Spinal cord (tissue), 10 donors: ENCODE data around the gene SAMD15. TPM values are rescaled to one million over a fixed set of nuclear protein-coding genes. Genes with fewer than 3 reads are reported as not detected.

Source experiments
- DNase-seq, 6 donors: peaks; one replicate each; pipeline versions ENCODE4 v3.0.0 to v3.0.0-alpha.2; 2013 to 2015; ENCODE audit warnings: low spot score in 6 of 6, low read depth in 4 of 6
- H3K27ac ChIP-seq: one replicate; pipeline ENCODE4 v1.5.1; 2013; ENCODE audit warnings: low read depth, low read length, control low read depth
- H3K27me3 ChIP-seq: one replicate; pipeline ENCODE4 v1.6.1; 2013; ENCODE audit warnings: low read length; ENCODE audit not compliant: control insufficient read depth, insufficient read depth
- H3K36me3 ChIP-seq: one replicate; pipeline ENCODE4 v1.6.1; 2013; ENCODE audit warnings: low read length; ENCODE audit not compliant: control insufficient read depth, insufficient read depth
- H3K4me1 ChIP-seq: one replicate; pipeline ENCODE4 v1.6.1; 2013; ENCODE audit warnings: low read length; ENCODE audit not compliant: control insufficient read depth, insufficient read depth
- H3K4me3 ChIP-seq: one replicate; pipeline ENCODE4 v1.5.1; 2013; ENCODE audit warnings: low read depth, low read length, control low read depth
- H3K9me3 ChIP-seq: one replicate; pipeline ENCODE4 v1.6.1; 2013; ENCODE audit warnings: low read length; ENCODE audit not compliant: control insufficient read depth, insufficient read depth
- WGBS: methylation state at CpG from one replicate; pipeline ENCODE4 v1.1.5; 2013; ENCODE audit warnings: missing lambda C conversion rate; ENCODE audit not compliant: insufficient coverage; 5-methylcytosine and 5-hydroxymethylcytosine counted together
- polyA plus RNA-seq, 2 donors: library from polyadenylated mRNA; unstranded; fragments of 120-200 nt; gene quantifications; one replicate each; pipeline ENCODE4 v1.2.1, GENCODE V29; 2013; ENCODE audit not compliant: insufficient read length in 2 of 2
- total RNA-seq, 2 donors: library from RNA; depleted of rRNA in 1 of 2; stranded (reverse); fragments of 120-200 nt in 1 of 2; fragments of >200 nt in 1 of 2; gene quantifications; one replicate each; pipeline versions ENCODE4 v1.2.3 to v1.2.4, GENCODE V29; 2013 to 2014
- donor health status: healthy.

The SAMD15 gene
- total and polyA plus RNA-seq, 4 donors: 4.2 to 10.3 (median 6.2) TPM

DNA sequence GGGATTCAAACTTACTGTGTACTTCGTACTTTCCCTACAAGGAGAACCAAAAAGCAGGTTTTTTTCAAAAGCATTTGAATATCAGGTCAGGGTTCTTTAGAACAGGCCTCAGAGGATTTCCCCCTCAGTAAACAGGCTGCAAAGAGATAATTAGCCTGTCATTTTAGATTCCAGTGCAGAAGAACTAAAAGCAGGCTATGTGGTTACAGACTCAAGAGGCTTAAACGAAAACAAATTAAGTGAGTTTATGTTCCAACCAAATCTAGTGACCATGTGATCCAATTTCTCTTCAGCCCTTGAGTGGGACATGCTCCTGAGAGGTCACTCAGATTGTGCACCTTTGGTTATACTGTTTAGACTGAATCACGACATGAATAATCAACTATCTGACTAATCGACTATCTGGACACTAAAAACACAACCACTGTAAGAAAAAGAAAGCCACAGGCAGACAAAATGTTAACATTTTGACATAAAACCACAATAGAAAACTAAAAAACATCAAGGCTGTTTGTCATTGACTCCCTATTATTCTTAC lies 4.8 kb upstream of the SAMD15 start:
- 48% methylated on average over 4 of the region's 4 CpGs for WGBS
- DNase-seq: peak in 2 of 6 donors; percentile 8 to 17
- H3K4me3 ChIP-seq: no peak overlapping the region

DNA sequence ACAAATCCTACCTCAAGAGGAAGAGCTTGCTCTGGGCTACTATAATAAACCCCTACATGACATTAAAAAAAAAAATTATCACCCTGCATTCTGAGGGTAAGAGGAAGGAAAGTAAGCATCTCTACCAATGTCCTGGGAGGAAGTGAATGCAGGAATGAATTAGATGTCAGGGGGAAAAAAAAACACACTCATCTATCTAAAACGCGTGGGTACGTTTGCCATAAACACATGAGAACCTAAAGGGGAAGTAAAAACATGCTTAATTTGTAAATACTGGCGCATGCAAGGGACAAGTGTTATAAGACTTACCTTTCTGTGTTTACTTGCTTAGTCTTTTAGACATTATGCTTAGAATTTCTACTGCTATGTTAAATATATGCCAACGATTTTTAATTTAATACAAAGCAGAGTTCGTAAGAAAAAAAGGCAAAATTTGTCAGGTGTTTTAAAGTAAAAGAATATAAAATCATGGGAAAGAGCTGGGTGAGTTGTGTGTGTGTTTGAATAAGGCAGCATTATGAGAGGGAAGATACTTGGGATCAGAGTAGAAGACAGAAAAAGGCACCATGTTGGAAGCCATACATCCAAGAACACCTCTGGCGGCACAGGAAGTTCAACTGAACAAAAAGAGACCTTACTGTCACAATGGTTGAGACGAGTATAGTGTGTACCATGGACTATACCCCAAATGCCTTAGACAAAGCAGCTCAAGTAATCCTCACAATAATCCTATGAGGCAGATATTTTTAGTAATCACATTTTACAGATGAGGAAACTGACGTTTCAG lies 1.8 kb upstream of the SAMD15 start:
- Histone ChIP-seq H3K27me3 (no peaks in the 10 kb centered on the region), H3K36me3 (no peaks in the 10 kb centered on the region), H3K4me3 (peak overlapping the region; percentile 97), H3K9me3 (no peaks in the 10 kb centered on the region), H3K4me1 (peaks cover 9% of the 10 kb centered on the region), H3K27ac (no peak overlapping the region)
- WGBS: no CpG with 5 or more reads among the region's 9 CpGs
- DNase-seq: peak in 2 of 6 donors; percentile 5 to 54

More for the DNA sequence above, 4.8 kb upstream of the SAMD15 start:
- Histone ChIP-seq H3K4me1 (peaks cover 5% of the 10 kb centered on the region), H3K9me3 (no peaks in the 10 kb centered on the region), H3K27ac (no peak overlapping the region), H3K36me3 (no peaks in the 10 kb centered on the region), H3K27me3 (no peaks in the 10 kb centered on the region)

DNA sequence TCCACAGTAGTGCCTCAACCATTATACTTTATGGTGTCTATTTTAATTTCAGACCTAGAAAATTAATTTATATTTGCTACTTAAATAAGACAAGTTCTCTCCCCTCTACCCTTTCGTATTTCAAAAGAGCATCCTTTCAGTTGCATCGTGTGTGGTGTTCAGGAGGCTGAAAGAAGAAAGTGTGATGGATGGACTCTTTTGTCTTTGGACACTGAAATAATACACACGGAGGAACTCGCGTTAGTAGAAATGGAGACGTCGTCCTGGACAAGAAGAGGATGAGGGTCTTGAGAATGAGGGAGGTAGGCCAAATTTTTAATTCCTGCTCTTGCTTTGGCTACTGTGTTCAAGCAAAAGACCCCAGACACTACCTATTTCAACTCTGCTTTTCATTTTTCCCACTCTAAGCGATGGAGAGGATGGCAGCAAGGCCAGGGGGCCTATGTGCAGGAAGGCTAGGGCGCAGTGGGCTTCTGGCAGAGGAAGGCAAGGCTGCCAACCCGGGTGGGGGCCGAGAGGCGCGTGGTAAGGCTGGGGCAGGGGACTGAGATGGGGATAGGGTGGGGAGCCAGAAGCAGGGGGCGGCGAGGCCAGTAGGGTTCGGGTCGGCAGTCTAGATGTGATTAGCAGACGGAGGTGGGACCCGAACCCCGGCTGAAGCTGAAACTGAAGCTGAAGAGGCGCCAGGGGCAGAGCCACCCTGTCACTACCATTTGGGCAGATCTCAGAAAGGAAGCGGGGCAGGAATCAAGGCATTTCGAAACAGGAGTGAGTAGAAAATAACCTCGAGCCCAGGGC lies 1.0 kb upstream of the SAMD15 start:
- Histone ChIP-seq H3K9me3 (no peaks in the 10 kb centered on the region), H3K4me1 (peaks cover 9% of the 10 kb centered on the region), H3K27me3 (no peaks in the 10 kb centered on the region), H3K27ac (peak overlapping the region; percentile 93), H3K36me3 (no peaks in the 10 kb centered on the region), H3K4me3 (peak overlapping the region; percentile 97)
- peak in 4 of 6 donors; percentile 7 to 72 (median 41) for DNase-seq
- 2% methylated on average over 18 of the region's 24 CpGs for whole genome bisulfite sequencing

DNA sequence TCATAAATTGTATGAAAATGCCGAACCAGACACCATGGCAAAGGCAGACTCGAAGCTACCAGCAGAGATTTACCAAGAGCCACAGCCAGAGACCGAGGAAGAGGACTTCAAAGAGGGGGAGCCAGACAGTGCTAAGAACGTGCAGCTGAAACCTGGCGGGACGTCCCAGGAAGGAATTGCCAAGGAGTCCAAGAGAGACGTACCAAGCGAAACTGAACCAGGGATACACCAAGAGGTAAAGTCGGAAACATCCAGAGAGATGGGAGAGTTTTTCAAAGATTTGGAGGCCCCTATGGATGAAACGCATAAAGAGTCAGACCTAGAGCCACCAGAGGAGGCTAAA lies 294 bp downstream of the SAMD15 start:
- DNase-seq: peak in 1 of 6 donors; percentile 17
- 13% methylated on average over 10 of the region's 10 CpGs for WGBS
- Histone ChIP-seq H3K4me3 (peak overlapping the region; percentile 97), H3K36me3 (no peaks in the 10 kb centered on the region), H3K4me1 (peaks cover 9% of the 10 kb centered on the region), H3K27me3 (no peaks in the 10 kb centered on the region), H3K9me3 (no peaks in the 10 kb centered on the region), H3K27ac (no peak overlapping the region)

DNA sequence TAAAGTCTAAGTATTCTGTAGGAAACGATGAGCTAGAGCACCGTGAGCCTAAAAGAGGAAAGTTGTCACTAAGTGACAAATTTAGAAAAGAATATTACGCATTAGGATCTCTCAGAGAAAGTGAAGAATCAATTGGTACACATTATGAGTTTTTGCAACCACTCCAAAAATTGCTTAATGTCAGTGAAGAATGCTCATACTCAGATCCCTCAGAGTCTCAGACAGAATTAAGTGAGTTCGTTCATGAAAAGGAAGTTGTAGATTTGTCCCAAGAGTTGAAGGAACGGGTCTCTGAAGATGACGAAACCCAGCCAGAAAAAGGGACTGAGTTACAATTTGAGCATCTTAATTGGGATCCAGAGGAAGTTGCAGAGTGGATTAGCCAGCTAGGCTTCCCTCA lies 1.5 kb downstream of the SAMD15 start:
- DNase-seq: no peak

DNA sequence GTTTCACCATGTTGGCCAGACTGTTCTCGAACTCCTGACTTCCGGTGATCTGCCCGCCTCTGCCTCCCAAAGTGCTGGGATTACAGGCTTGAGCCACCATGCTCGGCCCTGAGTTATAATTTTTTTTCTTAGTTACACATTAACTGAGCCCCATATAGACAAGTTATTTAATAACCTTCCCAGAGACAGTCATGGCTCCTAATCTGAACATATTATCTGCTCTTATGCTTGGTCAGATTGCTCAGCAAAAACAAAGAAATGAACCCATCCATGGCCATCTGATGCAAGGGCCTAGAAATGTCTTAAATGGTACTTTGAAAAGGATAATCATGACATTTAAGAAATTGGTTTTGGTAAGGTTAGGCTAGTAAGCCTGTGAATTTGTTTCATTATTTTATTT lies 13.0 kb downstream of the SAMD15 start:
- Histone ChIP-seq H3K36me3 (no peaks in the 10 kb centered on the region), H3K9me3 (no peaks in the 10 kb centered on the region), H3K4me1 (no peaks in the 10 kb centered on the region), H3K4me3 (no peak overlapping the region), H3K27ac (no peak overlapping the region), H3K27me3 (no peaks in the 10 kb centered on the region)
- no peak for DNase-seq
- 91% methylated on average over 4 of the region's 4 CpGs for WGBS

More for the DNA sequence above, 1.5 kb downstream of the SAMD15 start:
- peaks cover 9% of the 10 kb centered on the region for H3K4me1 ChIP-seq
- H3K9me3 ChIP-seq: no peaks in the 10 kb centered on the region
- no peaks in the 10 kb centered on the region for H3K27me3 ChIP-seq
- no peak overlapping the region for H3K27ac ChIP-seq
- 100% methylated on average over 4 of the region's 6 CpGs for WGBS
- H3K4me3 ChIP-seq: no peak overlapping the region
- no peaks in the 10 kb centered on the region for H3K36me3 ChIP-seq

DNA sequence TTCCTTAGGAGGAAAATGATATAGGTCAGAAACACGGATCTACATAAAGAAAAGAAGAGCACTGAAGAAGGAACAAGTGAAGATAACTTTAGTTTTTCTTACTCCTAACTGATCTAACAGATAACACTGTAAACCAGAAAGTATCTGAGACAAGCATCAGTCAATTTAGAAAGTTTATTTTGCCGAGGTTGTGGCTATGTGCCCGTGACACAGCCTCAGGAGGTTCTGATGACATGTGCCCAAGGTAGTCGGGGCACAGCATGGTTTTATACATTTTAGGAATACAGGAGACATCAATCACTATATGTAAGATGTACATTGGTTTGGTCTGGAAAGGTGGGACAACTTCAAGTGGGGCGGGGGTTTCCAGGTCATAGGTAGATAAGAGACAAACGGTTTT lies 23.0 kb downstream of the SAMD15 start:
- Histone ChIP-seq H3K27ac (no peak overlapping the region), H3K4me1 (no peaks in the 10 kb centered on the region), H3K9me3 (no peaks in the 10 kb centered on the region), H3K27me3 (no peaks in the 10 kb centered on the region), H3K36me3 (no peaks in the 10 kb centered on the region), H3K4me3 (no peak overlapping the region)
- no CpG with 5 or more reads among the region's 6 CpGs for WGBS
- no peak for DNase-seq

DNA sequence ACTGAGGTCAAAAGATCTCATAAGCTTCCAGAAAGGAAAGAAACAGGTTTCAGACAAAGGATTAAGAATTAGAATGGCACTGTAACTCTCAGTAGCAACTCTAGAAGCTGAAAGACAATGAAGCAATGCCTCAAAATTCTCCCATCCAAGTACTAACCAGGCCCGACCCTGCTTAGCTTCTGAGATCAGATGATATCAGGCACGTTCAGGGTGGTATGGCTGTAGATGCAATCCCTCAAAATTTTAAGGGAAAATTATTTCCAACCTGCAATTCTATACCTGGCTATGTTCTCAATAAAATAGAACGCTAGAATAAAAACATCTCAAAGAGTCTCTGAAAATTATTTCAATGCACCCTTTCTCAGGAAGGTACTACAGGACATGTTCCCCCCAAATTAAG lies 26.6 kb downstream of the SAMD15 start:
- no peaks in the 10 kb centered on the region for H3K27me3 ChIP-seq
- H3K27ac ChIP-seq: no peak overlapping the region
- H3K36me3 ChIP-seq: no peaks in the 10 kb centered on the region
- no peaks in the 10 kb centered on the region for H3K9me3 ChIP-seq
- no peak overlapping the region for H3K4me3 ChIP-seq
- no peak for DNase-seq
- no peaks in the 10 kb centered on the region for H3K4me1 ChIP-seq
- no CpG with 5 or more reads among the region's 3 CpGs for WGBS

DNA sequence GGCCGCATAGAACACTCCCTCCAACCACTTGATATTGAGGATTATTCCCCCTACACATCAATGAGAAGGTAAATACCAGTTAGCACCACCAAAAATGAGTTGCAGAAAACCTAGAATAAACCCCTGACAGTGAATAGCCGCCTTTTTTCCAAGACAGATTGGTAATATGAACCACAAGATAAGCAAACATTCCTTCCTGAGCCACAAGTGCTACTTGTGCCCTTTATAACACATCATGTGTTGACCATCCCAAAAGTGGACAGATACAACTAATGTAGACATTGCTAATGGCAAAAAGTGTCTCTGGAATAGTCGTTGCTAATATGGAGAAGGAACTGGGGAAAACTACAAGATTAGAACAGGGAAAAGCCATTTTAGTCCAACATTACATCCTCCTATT lies 28.9 kb downstream of the SAMD15 start:
- no peak overlapping the region for H3K27ac ChIP-seq
- no peaks in the 10 kb centered on the region for H3K9me3 ChIP-seq
- H3K36me3 ChIP-seq: no peaks in the 10 kb centered on the region
- no peak overlapping the region for H3K4me3 ChIP-seq
- 88% methylated on average over 1 of the region's 3 CpGs for WGBS
- no peak for DNase-seq
- no peaks in the 10 kb centered on the region for H3K4me1 ChIP-seq
- H3K27me3 ChIP-seq: no peaks in the 10 kb centered on the region
